HEK293T (cell line): ENCODE results near the gene GFPT1.

Experiments
- ARNT ChIP-seq: fragments of 450-650 bp; IDR thresholded peaks from 2 replicates; pipeline ENCODE4 v1.6.1; 2017; ENCODE audit warnings: mild to moderate bottlenecking
- BHLHE40 ChIP-seq: fragments of 450-650 bp; IDR thresholded peaks from 2 replicates; pipeline ENCODE4 v1.6.1; 2016; ENCODE audit warnings: mild to moderate bottlenecking, moderate library complexity, borderline replicate concordance
- CTBP1 ChIP-seq: fragments of 450-650 bp; IDR thresholded peaks from 2 replicates; pipeline ENCODE4 v1.6.1; 2016; ENCODE audit warnings: borderline replicate concordance
- ELF4 ChIP-seq: fragments of 450-650 bp; IDR thresholded peaks from 2 replicates; pipeline ENCODE4 v1.6.1; 2017; ENCODE audit warnings: antibody characterized with exemption
- FOXA1 ChIP-seq: fragments of 450-650 bp; IDR thresholded peaks from 2 replicates; pipeline ENCODE4 v1.6.1; 2016; ENCODE audit warnings: mild to moderate bottlenecking
- FOXK2 ChIP-seq: fragments of 450-650 bp; IDR thresholded peaks from 2 replicates; pipeline ENCODE4 v1.6.1; 2016; ENCODE audit warnings: mild to moderate bottlenecking
- FOXM1 ChIP-seq: fragments of 450-650 bp; IDR thresholded peaks from 2 replicates; pipeline ENCODE4 v1.6.1; 2017; ENCODE audit warnings: mild to moderate bottlenecking, borderline replicate concordance
- HDGF ChIP-seq: fragments of 450-650 bp; IDR thresholded peaks from 2 replicates; pipeline ENCODE4 v1.6.1; 2017; ENCODE audit warnings: antibody characterized with exemption, borderline replicate concordance
- L3MBTL2 ChIP-seq: fragments of 450-650 bp; conservative IDR thresholded peaks from 2 replicates; pipeline ENCODE4 v1.6.1; 2016; ENCODE audit warnings: mild to moderate bottlenecking
- NFRKB ChIP-seq: fragments of 450-650 bp; IDR thresholded peaks from 2 replicates; pipeline ENCODE4 v1.6.1; 2016; ENCODE audit warnings: mild to moderate bottlenecking, moderate library complexity
- PKNOX1 ChIP-seq: fragments of 450-650 bp; IDR thresholded peaks from 2 replicates; pipeline ENCODE4 v1.6.1; 2016
- SP1 ChIP-seq: fragments of 450-650 bp; IDR thresholded peaks from 2 replicates; pipeline ENCODE4 v1.6.1; 2017
- TARDBP ChIP-seq: fragments of 450-650 bp; IDR thresholded peaks from 2 replicates; pipeline ENCODE4 v1.6.1; 2016

- TF ChIP-seq FOXM1: no peak
- TF ChIP-seq SP1: no peak
- TF ChIP-seq L3MBTL2: no peak
- no peak for TF ChIP-seq ARNT
- no peak for TF ChIP-seq TARDBP
- TF ChIP-seq NFRKB: no peak
- TF ChIP-seq ELF4: no peak
- no peak for TF ChIP-seq FOXK2
- TF ChIP-seq PKNOX1: no peak
- TF ChIP-seq CTBP1: no peak
- TF ChIP-seq FOXA1: no peak
- no peak for TF ChIP-seq HDGF
- no peak for TF ChIP-seq BHLHE40
Measured at GRCh38 chr2:69429491-69430183, 42.6 kb upstream of the GFPT1 start.
